HG02588 (cell line): ENCODE data around the gene GALNT13.

Source experiments
- ATAC-seq: cut with Tn5 transposase; IDR thresholded peaks from one replicate; pipeline ENCODE4 v1.9.1; 2021; ENCODE audit warnings: mild to moderate bottlenecking, moderate library complexity; ENCODE audit not compliant: unreplicated experiment

Gene GALNT13

DNA sequence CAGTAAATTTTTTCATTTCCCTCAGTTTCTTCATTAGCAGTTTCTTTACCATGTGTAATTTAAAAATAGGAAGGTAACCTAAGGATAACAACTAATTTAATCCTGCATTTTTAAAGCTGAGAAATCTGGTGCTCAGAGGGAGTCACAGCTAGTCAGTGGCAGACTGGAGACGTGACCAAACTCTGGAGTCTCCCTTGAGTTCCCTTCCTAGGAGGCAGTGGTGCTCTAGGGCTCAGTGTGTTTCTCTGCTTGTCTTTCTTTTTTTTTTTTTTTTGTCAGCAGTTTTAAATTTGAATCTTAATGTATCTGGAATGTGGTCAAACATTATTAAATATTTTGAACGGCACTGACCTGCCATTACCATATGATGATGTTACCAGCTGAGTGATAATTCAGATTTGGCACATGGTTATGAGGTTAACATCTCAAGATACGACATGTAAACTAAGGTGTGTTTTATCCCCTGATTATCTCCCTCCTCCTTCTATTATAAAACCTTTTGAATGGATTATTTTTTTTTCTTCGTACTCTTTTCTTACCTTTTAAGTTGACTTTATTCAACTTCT, 226.2 kb downstream of the GALNT13 start:
- ATAC-seq, result no peak

DNA sequence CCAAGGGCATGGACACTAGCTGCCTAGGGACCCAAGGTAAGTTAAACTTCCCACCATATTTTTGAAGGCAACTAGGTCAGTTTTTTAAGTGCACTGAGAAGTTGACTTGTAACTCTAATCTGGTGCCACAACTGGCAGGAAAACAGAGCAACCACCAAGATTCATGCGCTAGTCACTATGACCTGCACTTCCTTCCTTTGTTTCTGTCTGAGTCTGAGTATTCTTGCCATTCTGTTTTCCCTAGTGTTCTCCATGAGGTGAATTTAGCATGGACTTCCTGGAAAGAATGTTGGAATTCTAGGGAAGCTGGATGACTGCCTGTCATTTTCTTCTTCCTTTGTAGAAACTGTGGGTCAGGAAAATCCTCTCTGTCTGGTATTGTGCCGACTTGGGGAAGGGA, 249.0 kb downstream of the GALNT13 start:
- no peak for ATAC-seq

DNA sequence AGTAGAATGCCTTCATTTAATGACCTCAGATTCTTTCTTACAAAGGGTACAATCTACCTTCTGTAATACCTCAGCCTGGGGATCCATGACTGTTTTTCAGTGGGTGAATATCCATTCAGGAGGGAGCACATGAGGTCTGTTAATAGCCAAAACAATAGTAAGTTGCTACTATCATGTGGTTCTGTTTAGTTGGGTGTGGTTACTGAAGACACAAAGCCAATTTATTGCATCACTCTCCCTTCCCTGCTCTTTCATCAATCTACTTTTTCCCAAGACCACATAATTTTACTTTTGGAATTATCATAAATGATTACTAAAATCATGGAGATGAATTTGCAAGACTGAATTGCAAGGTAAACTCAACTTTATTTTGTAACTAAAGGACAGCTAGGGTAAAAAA, 254.2 kb downstream of the GALNT13 start:
- ATAC-seq, result no peak

DNA sequence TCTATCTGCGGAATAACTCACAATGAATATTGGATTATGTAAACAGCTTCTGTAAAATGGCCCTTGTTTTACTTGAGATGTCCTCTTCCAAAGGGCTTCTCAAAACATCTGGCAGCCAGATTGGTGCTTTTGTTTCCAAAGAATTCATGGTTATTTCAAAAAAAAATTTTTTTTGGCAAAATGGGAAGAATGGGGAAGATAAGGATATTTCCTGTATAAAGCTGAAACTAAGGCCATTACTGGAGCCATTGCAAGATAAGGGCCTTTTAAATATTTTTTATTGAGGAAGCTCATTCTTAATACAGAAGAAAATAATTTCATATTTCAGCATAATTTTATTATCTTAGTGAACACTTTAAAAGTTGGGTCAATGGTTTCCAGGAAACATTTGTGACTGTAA, 259.1 kb downstream of the GALNT13 start:
- ATAC-seq, result no peak

DNA sequence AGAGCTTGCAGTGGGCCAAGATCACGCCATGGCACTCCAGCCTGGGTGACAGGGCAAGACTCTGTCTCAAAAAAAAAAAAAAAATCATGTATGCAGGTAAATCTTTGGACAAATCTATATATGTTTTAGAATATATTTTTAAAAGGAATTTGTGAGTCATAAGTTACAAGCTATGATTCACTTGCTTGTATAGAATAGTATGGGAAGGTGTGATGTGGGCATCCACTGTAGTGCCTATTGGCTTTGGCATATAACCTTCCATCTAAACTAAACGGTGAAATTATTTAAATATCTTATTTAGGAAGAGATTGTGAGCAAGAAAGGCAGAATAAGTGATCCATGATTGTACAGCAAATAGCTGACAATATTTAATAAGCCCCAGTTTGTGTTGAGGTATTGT, 261.1 kb downstream of the GALNT13 start:
- no peak for ATAC-seq

DNA sequence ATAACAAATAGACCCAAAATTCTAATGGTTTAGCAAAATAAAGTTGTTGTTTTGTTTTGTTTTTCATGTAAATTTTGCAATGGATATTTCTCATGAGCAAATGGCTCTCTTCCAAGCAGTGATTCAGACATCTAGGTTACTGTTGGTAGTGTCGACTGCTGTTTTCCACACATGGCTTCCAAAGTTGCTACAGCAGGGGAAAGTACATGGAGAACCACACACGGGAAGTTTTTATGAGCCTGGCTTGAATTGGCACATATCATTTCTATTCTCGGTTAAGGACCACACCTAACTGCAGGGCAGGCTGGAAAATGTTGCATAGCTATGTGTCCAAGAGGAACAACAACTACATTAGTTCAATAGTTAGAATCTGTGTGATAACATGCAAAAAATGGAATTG, 262.1 kb downstream of the GALNT13 start:
- ATAC-seq, result no peak

DNA sequence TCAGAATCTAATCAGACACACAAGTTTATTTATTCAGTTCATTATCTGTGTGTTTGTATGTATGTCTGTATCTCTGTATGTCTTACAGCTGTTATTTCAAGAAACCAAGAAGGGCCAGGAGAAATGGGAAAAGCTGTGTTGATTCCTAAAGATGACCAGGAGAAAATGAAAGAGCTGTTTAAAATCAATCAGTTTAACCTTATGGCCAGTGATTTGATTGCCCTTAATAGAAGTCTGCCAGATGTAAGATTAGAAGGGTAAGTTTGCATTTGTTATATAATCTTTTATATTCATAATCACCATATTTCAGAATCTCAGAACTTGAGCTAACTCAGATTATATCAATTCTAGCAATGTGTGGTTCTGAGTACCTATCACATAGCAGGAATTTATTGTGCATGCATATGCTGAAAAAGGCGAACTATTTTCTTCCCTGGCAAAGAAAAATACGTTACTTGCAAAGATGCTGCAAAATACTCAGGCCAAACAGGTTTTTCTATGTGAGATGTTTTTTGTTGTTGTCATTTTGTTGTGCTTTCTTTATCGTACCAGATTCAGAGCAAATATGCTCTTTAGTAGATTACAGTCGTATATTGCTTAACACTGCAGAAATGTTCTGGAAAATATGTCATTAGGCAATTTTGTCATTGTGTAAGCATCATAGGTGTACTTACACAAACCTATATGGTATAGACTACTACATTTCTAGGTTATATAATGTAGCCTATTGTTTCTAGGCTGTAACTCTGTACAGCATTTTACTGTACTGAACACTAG, 268.7 kb downstream of the GALNT13 start:
- no peak for ATAC-seq

DNA sequence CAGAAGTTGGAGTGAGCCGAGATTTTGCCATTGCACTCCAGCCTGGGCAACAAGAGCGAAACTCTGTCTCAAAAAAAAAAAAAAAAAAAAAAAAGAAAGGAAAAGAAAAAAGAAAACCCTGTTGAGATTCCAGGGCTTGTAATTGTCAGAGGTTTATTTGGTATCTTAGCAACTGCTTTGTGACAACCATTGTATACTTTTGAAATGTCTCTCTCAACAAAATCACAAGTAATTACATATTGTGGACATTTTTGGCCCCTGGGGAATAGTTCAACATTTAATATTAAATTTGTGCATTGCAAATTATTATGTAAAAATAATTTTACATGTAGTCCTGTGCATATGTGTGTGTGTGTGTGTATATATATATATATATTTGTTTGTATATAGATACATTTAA, 270.8 kb downstream of the GALNT13 start:
- no peak for ATAC-seq

DNA sequence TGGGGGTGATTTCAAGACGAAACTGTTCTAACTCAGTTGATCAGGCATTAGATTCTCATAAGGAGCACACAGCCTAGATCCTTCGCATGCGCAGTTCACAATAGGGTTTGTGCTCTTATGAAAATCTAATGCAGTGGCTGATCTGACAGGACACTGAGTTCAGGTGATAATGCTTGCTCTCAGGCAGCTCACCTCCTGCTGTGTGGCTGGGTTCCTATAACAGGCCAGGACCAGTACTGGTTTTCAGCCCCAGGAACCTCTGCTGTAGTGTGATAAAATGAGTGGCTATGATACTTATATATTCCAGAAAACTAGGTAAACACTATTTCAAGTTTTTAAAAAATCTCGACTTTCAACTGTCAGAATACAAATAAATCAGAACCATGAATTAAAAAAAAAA, 271.4 kb downstream of the GALNT13 start:
- ATAC-seq, result no peak

DNA sequence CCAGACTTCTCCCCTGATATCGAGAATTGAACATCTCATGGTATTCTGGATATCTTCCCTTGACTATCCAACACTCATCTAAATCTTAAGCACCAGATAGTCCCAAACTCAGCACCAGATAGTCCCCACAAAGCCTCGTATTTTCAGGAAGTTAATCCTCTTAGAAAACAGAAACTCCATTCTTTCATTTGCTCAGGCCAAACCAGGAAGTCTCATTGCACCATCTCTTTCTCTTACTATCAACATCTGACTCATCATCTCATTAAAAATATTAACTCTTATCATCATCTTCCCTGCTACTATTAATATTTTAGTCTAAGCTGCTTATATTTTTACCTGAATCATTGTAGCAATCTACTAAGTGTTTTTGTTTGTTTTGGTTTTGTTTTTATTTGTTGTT, 286.4 kb downstream of the GALNT13 start:
- no peak for ATAC-seq

DNA sequence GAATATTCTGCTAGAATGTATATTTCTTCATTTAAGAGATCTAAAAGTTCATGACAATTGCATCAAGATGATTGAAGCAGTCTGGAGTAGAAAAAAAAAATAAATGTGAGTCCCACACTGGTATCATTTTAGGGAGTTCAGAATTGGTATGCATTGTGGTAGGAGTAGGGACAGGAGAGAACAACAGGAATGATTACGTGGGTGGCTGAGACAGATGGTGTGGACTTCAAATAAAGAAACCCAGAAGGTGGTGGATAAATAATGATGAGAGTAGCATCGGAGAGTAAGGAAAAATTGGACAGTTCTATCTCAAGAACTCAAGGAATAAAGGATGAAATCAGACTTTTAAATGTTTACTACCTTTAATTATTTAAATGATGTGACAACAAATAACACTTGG, 289.6 kb downstream of the GALNT13 start:
- no peak for ATAC-seq

DNA sequence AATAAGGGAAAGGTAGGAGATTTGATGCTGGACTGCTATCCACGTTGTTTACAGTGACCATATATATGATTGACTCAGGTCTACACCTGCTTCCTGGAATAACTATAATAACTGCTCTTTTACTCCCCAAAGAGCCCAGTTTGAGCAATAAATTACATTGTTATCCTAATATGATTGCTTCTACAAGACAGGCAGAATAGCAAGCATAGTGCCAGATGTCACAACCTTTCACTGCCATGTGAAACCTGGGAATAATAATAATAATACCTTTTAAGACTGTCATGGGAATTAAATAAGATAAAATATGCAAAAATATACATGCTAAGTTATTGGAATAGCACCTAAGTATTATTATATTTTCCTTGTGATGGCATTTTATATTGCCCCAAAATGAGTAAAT, 298.7 kb downstream of the GALNT13 start:
- no peak for ATAC-seq

DNA sequence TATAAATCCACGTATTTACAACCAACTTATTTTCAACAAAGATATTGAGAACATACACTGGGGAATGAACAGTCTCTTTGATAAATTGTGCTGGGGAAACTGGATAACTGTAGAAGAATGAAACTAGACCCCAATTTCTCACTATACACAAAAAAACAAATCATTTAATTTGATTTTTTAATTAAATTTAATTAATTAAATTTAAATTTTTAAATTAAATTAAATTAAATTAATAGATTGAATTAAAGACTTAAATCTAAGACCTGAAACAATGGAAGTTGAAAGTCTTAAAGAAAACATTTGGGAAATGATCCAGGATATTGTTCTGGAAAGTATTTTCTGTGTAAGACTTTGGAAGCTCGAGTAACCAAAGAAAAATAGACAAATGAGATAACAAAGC, 301.4 kb downstream of the GALNT13 start:
- ATAC-seq, result no peak

DNA sequence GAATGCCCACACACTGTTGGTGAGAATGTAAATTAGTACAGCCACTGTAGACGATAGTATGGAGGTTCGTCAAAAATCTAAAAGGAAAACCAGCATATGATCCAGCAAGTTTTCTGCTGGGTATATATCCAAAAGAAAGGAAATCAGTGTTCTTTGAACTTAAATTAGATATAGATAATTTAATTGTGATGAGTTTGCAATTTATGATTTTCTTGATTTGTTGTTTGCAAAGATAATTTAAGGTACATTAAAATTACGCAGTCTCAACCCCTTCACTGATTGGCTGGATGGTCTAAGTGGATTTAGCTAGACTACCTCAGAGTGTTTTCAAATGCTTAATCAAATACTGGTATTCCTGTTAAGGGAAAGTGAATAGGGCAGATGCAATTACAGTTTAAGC, 302.2 kb downstream of the GALNT13 start:
- ATAC-seq, result no peak

DNA sequence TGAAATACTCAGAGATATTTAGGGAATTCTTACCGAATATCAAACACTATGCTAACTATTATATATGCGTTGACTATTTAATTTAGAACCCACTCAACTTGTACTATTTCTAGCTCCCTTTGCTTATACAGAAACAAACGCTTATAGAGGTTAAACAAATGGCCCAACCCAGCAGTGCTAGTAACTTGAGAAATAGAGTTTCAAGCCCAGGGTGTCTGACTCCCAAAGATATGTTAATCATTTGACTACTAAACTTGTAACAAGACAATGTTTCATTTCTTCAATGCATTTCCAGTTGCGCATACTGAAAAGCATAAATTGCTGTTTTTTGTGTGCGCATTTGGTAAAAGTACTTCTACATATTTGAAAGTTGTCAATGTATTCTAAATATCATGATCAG, 310.3 kb downstream of the GALNT13 start:
- ATAC-seq, result no peak

DNA sequence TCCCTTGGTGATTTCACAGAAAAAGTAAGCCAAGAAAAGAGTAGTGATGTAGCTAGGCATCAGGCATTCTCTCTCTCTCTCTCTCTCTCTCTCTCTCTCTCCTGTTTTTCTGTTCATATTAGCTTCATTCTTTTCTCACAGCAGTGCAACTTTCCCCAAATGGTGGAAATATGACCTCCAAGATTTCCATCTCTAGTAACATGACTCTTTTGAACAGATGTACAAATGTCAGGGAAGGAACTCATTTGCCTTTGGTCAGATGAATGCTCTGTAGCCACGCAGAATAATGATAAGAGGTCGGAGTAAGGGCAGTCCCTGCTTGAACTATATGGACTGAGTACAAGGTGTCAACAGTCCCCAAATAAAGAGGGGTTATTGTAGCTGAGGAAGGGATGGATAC, 316.2 kb downstream of the GALNT13 start:
- no peak for ATAC-seq

DNA sequence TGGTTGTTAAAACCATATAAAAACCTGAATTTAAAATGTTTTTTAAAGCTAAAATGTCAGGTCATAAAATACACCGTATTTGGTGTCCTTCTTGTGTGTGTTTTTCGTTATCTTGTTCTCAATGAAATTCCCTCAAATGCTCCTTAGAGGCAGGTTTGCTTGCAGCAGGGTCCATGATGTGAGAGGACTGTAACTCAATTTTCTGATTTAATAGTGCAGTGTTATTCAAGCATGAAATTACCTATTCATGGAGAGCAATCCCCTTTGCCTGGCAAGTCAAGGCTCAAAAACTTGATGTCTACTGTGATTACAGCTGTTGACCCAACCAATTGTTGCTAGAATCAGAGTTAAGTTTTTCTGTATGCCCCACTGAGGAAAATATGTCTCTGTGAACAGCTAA, 318.2 kb downstream of the GALNT13 start:
- ATAC-seq, result no peak

DNA sequence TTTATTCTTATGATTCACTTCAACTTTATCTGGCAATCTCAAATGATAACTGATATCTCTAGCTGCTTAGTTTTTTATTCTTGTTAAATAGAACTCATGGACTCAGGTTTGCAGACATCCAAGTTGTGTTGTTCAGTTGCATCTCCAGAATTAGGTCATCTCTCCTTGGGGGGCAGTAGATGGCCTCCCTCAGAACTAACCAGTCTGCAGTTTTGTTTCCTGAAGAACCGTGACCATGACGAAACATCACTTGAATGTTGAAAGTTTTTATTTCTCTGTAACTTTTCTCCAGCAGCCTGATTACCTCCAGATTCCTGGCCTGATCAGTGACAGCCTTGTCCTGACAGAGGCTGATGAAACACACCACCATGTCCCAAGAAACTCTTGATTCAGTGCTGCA, 321.5 kb downstream of the GALNT13 start:
- no peak for ATAC-seq

DNA sequence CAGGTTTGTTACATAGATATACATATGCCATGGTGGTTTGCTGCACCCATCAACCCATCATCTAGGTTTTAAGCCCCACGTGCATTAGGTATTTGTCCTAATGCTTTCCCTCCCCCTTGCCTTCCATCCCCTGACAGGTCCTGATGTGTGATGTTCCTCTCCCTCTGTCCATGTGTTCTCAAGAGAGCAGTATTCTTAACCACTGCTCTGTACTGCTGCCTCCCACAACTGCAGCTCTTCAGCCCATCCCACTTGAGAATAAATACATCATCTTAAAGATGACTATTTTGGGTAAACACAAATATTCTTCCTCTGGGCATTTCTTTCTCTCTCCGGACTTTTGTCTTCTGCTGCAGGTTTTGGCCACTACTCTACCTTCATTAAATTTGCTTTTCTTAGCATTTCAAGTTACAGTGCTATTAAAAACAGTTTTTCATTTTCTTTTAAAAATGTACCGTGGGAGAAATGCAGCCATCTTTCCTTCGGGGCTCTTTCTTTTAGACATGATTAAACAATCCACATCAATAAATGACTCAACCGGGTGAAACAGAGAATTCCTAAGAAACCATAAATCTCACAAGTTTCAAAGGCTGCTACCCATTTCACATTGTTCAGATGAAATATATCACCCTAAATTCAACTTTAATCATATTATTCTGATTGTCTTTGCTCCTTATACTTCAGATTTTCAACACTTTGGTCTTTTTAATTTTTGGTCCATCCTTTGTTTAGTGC, 323.4 kb downstream of the GALNT13 start:
- ATAC-seq, result no peak

DNA sequence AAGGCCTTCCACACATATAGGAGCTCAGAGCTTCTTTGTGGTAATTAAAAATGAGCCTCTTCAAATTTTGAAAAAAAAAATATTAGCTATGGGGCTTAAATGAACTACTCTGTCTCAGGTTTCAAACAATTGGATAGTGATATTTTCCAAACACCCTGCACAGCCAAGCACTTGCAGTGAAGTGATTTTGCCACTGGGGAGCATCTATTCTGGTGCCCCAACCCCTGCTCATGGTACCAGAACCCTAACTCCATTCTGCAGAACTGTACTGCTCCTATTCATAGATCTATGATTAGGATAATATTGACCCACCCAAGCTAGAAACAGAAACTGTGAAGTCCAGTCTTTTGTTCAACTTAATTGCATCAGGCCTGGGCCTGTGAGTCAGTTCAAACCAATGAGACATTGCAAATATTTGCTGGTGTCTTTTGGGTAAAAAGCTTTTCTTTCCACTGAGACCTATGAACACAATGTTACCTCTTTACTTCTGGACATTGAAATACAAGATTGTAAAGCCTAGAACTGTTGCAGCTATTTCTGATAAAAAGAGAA, 324.0 kb downstream of the GALNT13 start:
- ATAC-seq, result no peak

DNA sequence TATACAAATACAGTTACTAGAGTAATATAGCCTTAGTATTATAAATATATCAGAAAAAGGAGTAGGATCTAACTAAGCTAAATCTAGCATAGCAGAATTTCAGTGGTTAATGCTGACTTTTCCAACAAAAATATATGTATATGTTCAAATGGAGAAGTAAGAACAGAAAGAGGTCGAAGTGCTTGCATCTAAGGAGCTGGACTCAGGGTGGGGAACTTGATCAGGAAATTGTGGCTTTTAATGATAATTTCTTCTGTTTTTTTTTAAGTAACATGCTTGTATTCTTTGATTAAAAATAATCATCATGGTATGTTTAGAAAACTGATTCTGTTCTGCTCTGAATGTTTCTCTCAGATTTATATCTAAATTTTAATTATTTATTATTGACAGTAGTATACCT, 327.1 kb downstream of the GALNT13 start:
- no peak for ATAC-seq

DNA sequence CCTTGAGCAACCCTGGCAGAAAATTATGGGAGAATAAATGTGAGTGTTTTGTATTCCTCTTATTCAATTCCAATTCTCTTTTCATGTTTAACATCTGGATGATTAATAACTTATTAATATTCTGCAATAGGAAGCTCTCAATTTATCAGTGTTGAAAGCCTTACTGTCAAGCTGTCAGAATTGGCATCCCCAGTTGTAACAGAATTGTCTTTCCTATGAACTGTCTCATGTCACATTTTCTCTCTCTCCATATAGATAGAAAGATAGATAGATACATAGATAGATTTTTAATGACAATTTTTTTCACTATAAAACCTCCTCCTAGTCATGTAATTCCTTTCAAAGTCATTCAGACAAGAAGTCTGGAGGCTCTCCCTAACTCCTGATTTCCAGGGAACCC, 331.5 kb downstream of the GALNT13 start:
- no peak for ATAC-seq
